Mesothelial cell of epicardium (in vitro differentiated cells): ENCODE data around the gene UBTF. TPM values are rescaled to one million over a fixed set of nuclear protein-coding genes. Genes with fewer than 3 reads are reported as not detected.
A peak's percentile ranks its signal among the peaks of the same experiment; 100 is the strongest.

ENCODE experiments used
- DNase-seq, 2 experiments: peaks; one replicate each; pipeline ENCODE4 v3.0.0; 2021; ENCODE audit warnings: low spot score in 2 of 2; ENCODE audit not compliant: unreplicated experiment in 2 of 2
- H3K27ac Mint-ChIP-seq: 2 replicates; pipeline ENCODE4 v1.8.0; 2021; ENCODE audit warnings: mixed read lengths
- H3K27me3 Mint-ChIP-seq: 2 replicates; pipeline ENCODE4 v1.8.0; 2021; ENCODE audit warnings: low read depth, mixed read lengths
- H3K36me3 Mint-ChIP-seq: 2 replicates; pipeline ENCODE4 v1.8.0; 2021; ENCODE audit warnings: mixed read lengths
- H3K4me1 Mint-ChIP-seq: 2 replicates; pipeline ENCODE4 v1.8.0; 2021; ENCODE audit warnings: mixed read lengths
- H3K4me3 Mint-ChIP-seq: 2 replicates; pipeline ENCODE4 v1.8.0; 2021; ENCODE audit warnings: mild to moderate bottlenecking, moderate library complexity, mixed read lengths
- H3K9me3 Mint-ChIP-seq: 2 replicates; pipeline ENCODE4 v1.8.0; 2021; ENCODE audit warnings: mixed read lengths
- total RNA-seq: library from RNA; stranded (reverse); gene quantifications from 3 replicates; pipeline ENCODE4 v1.2.1, GENCODE V29; 2021
- TF ChIP-seq, protein P1 (sequence below): fragments of 200-600 bp; sonication (generic); IDR thresholded peaks from one replicate; pipeline ENCODE4 v1.5.0; 2021; ENCODE audit warnings: antibody characterized with exemption; ENCODE audit not compliant: unreplicated experiment

The UBTF gene
- total RNA-seq, 1 donor from 2014 or later, result 119 TPM

DNA sequence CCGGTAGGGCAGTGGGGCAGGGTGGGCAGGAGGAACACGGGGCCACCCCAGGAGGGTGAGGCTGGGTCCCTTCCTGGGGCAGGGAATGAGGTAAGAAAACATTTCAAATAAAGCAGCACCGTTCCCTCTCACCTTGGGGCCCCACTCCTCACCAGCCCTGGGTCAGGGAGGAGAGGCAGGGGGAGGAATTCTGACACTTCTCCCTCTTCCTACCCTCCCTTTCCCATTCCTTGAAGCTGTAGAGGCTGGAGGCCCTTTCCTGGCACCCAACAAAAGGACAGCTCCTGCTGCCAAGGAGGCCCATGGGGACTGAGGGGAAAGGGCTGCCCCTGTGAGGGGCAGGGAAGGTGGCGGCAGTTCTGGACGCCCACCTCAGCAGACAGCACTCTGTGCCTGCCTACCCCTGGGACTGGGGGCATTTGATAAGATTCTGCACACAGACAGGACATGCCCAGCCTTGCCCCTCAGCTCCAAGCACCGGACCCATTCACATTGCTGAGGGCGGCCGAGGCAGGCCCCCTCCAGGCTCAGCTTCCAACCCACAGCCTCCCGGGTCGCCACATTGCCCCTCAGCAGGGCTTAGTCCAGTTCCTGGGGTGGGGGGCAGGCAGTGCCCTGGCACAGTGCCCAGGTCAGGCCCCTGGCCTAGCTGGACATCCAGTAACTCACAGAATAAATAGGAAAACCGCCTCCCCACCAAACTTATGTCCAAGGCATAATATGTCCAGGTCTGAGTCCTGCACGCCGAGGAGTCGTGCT lies 26.0 kb downstream of the UBTF start:
- no peaks in the 10 kb centered on the region for H3K9me3 Mint-ChIP-seq
- TF ChIP-seq, protein P1, sequence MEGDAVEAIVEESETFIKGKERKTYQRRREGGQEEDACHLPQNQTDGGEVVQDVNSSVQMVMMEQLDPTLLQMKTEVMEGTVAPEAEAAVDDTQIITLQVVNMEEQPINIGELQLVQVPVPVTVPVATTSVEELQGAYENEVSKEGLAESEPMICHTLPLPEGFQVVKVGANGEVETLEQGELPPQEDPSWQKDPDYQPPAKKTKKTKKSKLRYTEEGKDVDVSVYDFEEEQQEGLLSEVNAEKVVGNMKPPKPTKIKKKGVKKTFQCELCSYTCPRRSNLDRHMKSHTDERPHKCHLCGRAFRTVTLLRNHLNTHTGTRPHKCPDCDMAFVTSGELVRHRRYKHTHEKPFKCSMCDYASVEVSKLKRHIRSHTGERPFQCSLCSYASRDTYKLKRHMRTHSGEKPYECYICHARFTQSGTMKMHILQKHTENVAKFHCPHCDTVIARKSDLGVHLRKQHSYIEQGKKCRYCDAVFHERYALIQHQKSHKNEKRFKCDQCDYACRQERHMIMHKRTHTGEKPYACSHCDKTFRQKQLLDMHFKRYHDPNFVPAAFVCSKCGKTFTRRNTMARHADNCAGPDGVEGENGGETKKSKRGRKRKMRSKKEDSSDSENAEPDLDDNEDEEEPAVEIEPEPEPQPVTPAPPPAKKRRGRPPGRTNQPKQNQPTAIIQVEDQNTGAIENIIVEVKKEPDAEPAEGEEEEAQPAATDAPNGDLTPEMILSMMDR, result no peak
- no peak for DNase-seq
- H3K27me3 Mint-ChIP-seq, result no peaks in the 10 kb centered on the region
- H3K4me3 Mint-ChIP-seq, result no peak overlapping the region
- peak overlapping the region; percentile 50 for H3K27ac Mint-ChIP-seq
- H3K4me1 Mint-ChIP-seq, result peaks cover 26% of the 10 kb centered on the region
- peaks cover 30% of the 10 kb centered on the region for H3K36me3 Mint-ChIP-seq

DNA sequence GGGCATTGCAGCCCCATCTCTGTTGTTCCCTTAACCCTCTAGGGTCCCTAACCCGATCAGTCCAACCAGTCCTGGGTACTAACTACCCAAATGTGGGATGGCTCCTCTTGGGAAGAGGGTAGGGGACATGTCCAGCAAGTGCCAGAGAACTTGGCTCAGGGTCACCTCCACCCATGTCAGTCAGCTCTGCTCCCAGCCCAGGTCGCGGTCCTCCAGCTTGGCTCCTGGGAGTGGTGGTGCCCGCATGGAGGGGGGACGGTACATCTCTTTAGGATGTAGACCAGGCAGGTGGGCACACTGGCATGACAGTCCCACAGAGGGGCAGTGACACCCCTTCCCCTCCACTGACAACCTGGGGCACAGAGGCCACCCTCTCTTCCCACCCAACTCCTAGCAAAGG lies 26.7 kb downstream of the UBTF start:
- H3K27ac Mint-ChIP-seq, result peak overlapping the region; percentile 50
- peaks cover 30% of the 10 kb centered on the region for H3K36me3 Mint-ChIP-seq
- H3K4me1 Mint-ChIP-seq, result peaks cover 26% of the 10 kb centered on the region
- H3K27me3 Mint-ChIP-seq, result no peaks in the 10 kb centered on the region
- TF ChIP-seq, protein P1, result no peak
- H3K4me3 Mint-ChIP-seq, result no peak overlapping the region
- DNase-seq, result no peak
- H3K9me3 Mint-ChIP-seq, result no peaks in the 10 kb centered on the region

DNA sequence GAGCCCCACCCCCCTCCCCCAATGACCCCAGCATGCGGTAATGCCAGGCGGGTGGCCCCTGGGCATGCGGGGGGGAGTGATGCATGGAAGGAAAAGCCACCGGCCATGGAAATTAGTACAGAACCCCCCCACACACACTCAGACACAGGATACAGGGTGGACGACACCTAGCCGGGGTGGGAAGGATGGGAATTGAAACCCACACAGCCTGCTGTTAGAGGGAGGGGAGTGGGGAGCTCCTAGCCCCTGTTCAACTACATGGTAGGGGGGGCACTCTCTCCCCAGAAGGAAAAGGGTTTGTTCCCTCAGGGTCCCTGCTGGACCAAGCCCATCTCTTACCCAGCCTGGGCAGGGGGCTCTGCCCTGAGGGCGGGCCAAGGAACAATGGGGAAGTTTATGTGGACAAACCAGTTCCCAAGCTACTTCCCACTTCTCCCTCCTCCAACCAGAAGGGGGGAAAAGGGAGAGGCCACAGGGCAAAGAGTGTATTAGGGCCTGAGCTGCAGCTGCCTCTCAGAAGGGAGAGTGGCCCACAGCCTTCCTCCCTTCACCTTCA lies 27.5 kb downstream of the UBTF start:
- Mint-ChIP-seq H3K9me3 (no peaks in the 10 kb centered on the region), H3K4me3 (no peak overlapping the region), H3K27ac (peak overlapping the region; percentile 39), H3K36me3 (peaks cover 26% of the 10 kb centered on the region), H3K4me1 (peaks cover 25% of the 10 kb centered on the region), H3K27me3 (no peaks in the 10 kb centered on the region)
- TF ChIP-seq, protein P1, result no peak
- DNase-seq, result no peak

DNA sequence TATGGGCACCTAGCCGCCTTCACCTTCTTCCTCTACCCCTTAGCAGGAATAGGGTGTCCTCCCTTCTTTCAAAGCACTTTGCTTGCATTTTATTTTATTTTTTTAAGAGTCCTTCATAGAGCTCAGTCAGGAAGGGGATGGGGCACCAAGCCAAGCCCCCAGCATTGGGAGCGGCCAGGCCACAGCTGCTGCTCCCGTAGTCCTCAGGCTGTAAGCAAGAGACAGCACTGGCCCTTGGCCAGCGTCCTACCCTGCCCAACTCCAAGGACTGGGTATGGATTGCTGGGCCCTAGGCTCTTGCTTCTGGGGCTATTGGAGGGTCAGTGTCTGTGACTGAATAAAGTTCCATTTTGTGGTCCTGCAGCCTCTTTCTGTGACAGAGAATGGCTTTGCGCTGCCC lies 28.1 kb downstream of the UBTF start:
- Mint-ChIP-seq H3K36me3 (peaks cover 23% of the 10 kb centered on the region), H3K27ac (peak overlapping the region; percentile 76), H3K27me3 (no peaks in the 10 kb centered on the region), H3K9me3 (no peaks in the 10 kb centered on the region), H3K4me3 (no peak overlapping the region), H3K4me1 (peaks cover 23% of the 10 kb centered on the region)
- no peak for DNase-seq
- TF ChIP-seq, protein P1, result no peak

DNA sequence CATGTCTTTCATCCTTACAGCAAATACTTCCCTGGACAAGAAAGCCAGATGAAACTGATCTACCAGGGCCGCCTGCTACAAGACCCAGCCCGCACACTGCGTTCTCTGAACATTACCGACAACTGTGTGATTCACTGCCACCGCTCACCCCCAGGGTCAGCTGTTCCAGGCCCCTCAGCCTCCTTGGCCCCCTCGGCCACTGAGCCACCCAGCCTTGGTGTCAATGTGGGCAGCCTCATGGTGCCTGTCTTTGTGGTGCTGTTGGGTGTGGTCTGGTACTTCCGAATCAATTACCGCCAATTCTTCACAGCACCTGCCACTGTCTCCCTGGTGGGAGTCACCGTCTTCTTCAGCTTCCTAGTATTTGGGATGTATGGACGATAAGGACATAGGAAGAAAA lies 29.0 kb downstream of the UBTF start:
- H3K27ac Mint-ChIP-seq, result peak overlapping the region; percentile 15
- peaks cover 27% of the 10 kb centered on the region for H3K4me1 Mint-ChIP-seq
- no peaks in the 10 kb centered on the region for H3K9me3 Mint-ChIP-seq
- H3K36me3 Mint-ChIP-seq, result peaks cover 21% of the 10 kb centered on the region
- no peaks in the 10 kb centered on the region for H3K27me3 Mint-ChIP-seq
- no peak for DNase-seq
- TF ChIP-seq, protein P1, result no peak
- no peak overlapping the region for H3K4me3 Mint-ChIP-seq
